Ectodermal cell (in vitro differentiated cells): ENCODE data around the gene BTBD16.

Experiments
- H3K27ac ChIP-seq: 2 replicates; pipeline ENCODE4 v1.7.0; 2013; ENCODE audit warnings: mild to moderate bottlenecking, low read depth, low read length; ENCODE audit not compliant: insufficient read depth, poor library complexity, severe bottlenecking
- H3K27me3 ChIP-seq: 2 replicates; pipeline ENCODE4 v1.7.0; 2013; ENCODE audit warnings: mild to moderate bottlenecking, low read length; ENCODE audit not compliant: insufficient read depth, control insufficient read depth, poor library complexity, severe bottlenecking
- H3K36me3 ChIP-seq: one replicate; pipeline ENCODE4 v1.7.0; 2013; ENCODE audit warnings: low read length; ENCODE audit not compliant: control insufficient read depth, insufficient read depth
- H3K4me1 ChIP-seq: one replicate; pipeline ENCODE4 v1.7.0; 2013; ENCODE audit warnings: low read length; ENCODE audit not compliant: control insufficient read depth, insufficient read depth
- H3K4me3 ChIP-seq: 2 replicates; pipeline ENCODE4 v1.7.0; 2013; ENCODE audit warnings: low read depth, low read length, control low read depth; ENCODE audit not compliant: insufficient read depth
- H3K9me3 ChIP-seq: 2 replicates; pipeline ENCODE4 v1.7.0; 2013; ENCODE audit warnings: mild to moderate bottlenecking, low read length, moderate library complexity; ENCODE audit not compliant: control insufficient read depth
- WGBS, 2 experiments: methylation state at CpG; one replicate each; pipeline ENCODE4 v1.1.7; 2013; ENCODE audit warnings: missing lambda C conversion rate in 2 of 2; 5-methylcytosine and 5-hydroxymethylcytosine counted together

The BTBD16 gene

GRCh38 chr10:122236690-122237306 is 34.3 kb upstream of the BTBD16 start:
- peaks cover 13% of the 10 kb centered on the region for H3K4me1 ChIP-seq
- no peaks in the 10 kb centered on the region for H3K9me3 ChIP-seq
- H3K36me3 ChIP-seq: peaks cover 21% of the 10 kb centered on the region
- H3K4me3 ChIP-seq: no peak overlapping the region
- H3K27ac ChIP-seq: no peak overlapping the region
- no peaks in the 10 kb centered on the region for H3K27me3 ChIP-seq
- 93 to 97% methylated on average over 5 of the region's 5 CpGs for WGBS, 2 experiments

GRCh38 chr10:122237331-122237990 is 33.6 kb upstream of the BTBD16 start:
- Histone ChIP-seq H3K9me3 (no peaks in the 10 kb centered on the region), H3K4me3 (no peak overlapping the region), H3K27me3 (no peaks in the 10 kb centered on the region), H3K27ac (no peak overlapping the region), H3K4me1 (peaks cover 13% of the 10 kb centered on the region), H3K36me3 (peaks cover 27% of the 10 kb centered on the region)
- WGBS, 2 experiments: 94% methylated on average over 16 to 17 of the region's 17 CpGs

- 93 to 95% methylated on average over 10 of the region's 10 CpGs for WGBS, 2 experiments
- no peak overlapping the region for H3K27ac ChIP-seq
- H3K4me1 ChIP-seq: peaks cover under 1% of the 10 kb centered on the region
- no peaks in the 10 kb centered on the region for H3K9me3 ChIP-seq
- peaks cover 27% of the 10 kb centered on the region for H3K36me3 ChIP-seq
- H3K4me3 ChIP-seq: no peak overlapping the region
- no peaks in the 10 kb centered on the region for H3K27me3 ChIP-seq
These were observed 31.4 kb upstream of the BTBD16 start for GRCh38 chr10:122239578-122240257.

- Histone ChIP-seq H3K27ac (no peak overlapping the region), H3K9me3 (no peaks in the 10 kb centered on the region), H3K4me1 (no peaks in the 10 kb centered on the region), H3K36me3 (peaks cover 27% of the 10 kb centered on the region), H3K4me3 (no peak overlapping the region), H3K27me3 (no peaks in the 10 kb centered on the region)
- 94 to 95% methylated on average over 6 of the region's 6 CpGs for WGBS, 2 experiments
These were observed 30.7 kb upstream of the BTBD16 start for GRCh38 chr10:122240401-122240800.

GRCh38 chr10:122241836-122242235 is 29.3 kb upstream of the BTBD16 start:
- Histone ChIP-seq H3K4me1 (no peaks in the 10 kb centered on the region), H3K9me3 (no peaks in the 10 kb centered on the region), H3K27ac (no peak overlapping the region), H3K4me3 (no peak overlapping the region), H3K36me3 (peaks cover 27% of the 10 kb centered on the region), H3K27me3 (no peaks in the 10 kb centered on the region)
- WGBS, 2 experiments: 94% methylated on average over 8 of the region's 8 CpGs

GRCh38 chr10:122243550-122243949 is 27.5 kb upstream of the BTBD16 start:
- Histone ChIP-seq H3K27ac (no peak overlapping the region), H3K4me3 (no peak overlapping the region), H3K36me3 (peaks cover 19% of the 10 kb centered on the region), H3K27me3 (no peaks in the 10 kb centered on the region), H3K9me3 (no peaks in the 10 kb centered on the region), H3K4me1 (no peaks in the 10 kb centered on the region)
- 93 to 98% methylated on average over 2 of the region's 2 CpGs for WGBS, 2 experiments

GRCh38 chr10:122244001-122244975 is 26.8 kb upstream of the BTBD16 start:
- H3K4me1 ChIP-seq: no peaks in the 10 kb centered on the region
- H3K27ac ChIP-seq: no peak overlapping the region
- H3K9me3 ChIP-seq: no peaks in the 10 kb centered on the region
- peaks cover 22% of the 10 kb centered on the region for H3K36me3 ChIP-seq
- 92 to 95% methylated on average over 11 of the region's 11 CpGs for WGBS, 2 experiments
- H3K4me3 ChIP-seq: no peak overlapping the region
- no peaks in the 10 kb centered on the region for H3K27me3 ChIP-seq

- Histone ChIP-seq H3K27ac (no peak overlapping the region), H3K4me1 (no peaks in the 10 kb centered on the region), H3K4me3 (no peak overlapping the region), H3K27me3 (no peaks in the 10 kb centered on the region), H3K9me3 (no peaks in the 10 kb centered on the region), H3K36me3 (peaks cover 16% of the 10 kb centered on the region)
- WGBS, 2 experiments: 90 to 95% methylated on average over 4 of the region's 4 CpGs
These were observed 26.0 kb upstream of the BTBD16 start for GRCh38 chr10:122245136-122245535.

- H3K36me3 ChIP-seq: peaks cover 13% of the 10 kb centered on the region
- no peaks in the 10 kb centered on the region for H3K9me3 ChIP-seq
- H3K4me1 ChIP-seq: no peaks in the 10 kb centered on the region
- WGBS, 2 experiments: 95 to 98% methylated on average over 11 of the region's 11 CpGs
- no peaks in the 10 kb centered on the region for H3K27me3 ChIP-seq
- H3K27ac ChIP-seq: no peak overlapping the region
- H3K4me3 ChIP-seq: no peak overlapping the region
These were observed 25.2 kb upstream of the BTBD16 start for GRCh38 chr10:122245897-122246296.
